Dermis microvascular lymphatic vessel endothelial cell (primary cell): Measurements from ENCODE around the gene KCNH1. TPM values are rescaled to one million over a fixed set of nuclear protein-coding genes. Genes with fewer than 3 reads are reported as not detected.

Experiments used
- DNase-seq, 2 donors: peaks; one replicate each; pipeline versions ENCODE4 v3.0.0 to v3.0.0-alpha.2; 2010; ENCODE audit warnings: low read depth in 2 of 2
- total RNA-seq: library from RNA; depleted of rRNA; stranded (reverse); fragments of >200 nt; gene quantifications from 2 replicates; pipeline ENCODE4 v1.2.1, GENCODE V29; 2014

The KCNH1 gene
- total RNA-seq, 1 donor from 2014 or later = not detected

GRCh38 chr1:210648588-210649269 lies 485.2 kb downstream of the KCNH1 start:
- no peak for DNase-seq

- no peak for DNase-seq
These were observed 486.3 kb downstream of the KCNH1 start for GRCh38 chr1:210647406-210648333.

- DNase-seq = no peak
These were observed 487.7 kb downstream of the KCNH1 start for GRCh38 chr1:210646258-210646616.

- DNase-seq = no peak
These were observed 488.2 kb downstream of the KCNH1 start for GRCh38 chr1:210645582-210646257.

GRCh38 chr1:210641582-210641981 lies 492.4 kb downstream of the KCNH1 start:
- no peak for DNase-seq

GRCh38 chr1:210635108-210635507 lies 498.8 kb downstream of the KCNH1 start:
- DNase-seq = no peak

DNA sequence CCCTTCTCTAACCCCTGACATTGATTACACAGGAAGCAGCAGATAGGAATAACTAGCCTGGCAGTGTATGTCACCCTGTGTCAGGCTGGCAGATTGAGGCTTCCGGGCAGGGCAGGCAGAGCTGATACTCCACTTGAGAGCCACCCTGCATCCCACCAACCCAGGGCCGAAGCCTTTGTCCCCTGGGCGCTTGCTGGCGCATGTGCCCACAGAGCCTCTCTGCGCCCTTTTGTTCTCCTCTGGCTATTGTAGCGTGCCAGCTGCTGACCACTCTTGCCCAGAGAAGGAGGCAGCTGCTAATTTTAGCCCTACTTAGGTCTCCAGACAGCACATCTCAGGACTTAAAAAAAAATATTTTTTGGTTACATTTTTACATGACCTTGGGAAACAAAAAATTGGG lies 500.3 kb downstream of the KCNH1 start:
- no peak for DNase-seq

GRCh38 chr1:210633140-210633539 lies 500.8 kb downstream of the KCNH1 start:
- DNase-seq = no peak

- DNase-seq = no peak
These were observed 502.5 kb downstream of the KCNH1 start for GRCh38 chr1:210631399-210631798.

DNA sequence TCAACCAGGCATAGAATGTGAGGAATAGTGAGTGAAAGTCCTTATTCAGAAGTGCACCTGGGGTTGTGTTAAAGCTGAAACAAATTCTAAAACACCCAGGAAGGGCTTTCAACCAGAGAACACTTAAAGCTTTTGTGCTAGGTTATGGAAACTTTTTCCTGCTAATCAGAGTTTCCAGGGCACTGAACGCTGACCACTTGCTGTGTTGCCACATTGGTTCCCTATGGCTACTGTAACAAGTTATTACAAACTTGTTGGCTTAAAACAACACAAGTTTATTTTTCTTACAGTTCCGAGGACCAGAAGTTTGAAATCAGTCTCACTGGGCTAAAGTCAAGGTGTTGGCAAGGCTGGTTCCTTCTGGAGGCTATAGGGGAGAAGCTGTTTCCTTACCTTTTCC lies 504.7 kb downstream of the KCNH1 start:
- DNase-seq = no peak

DNA sequence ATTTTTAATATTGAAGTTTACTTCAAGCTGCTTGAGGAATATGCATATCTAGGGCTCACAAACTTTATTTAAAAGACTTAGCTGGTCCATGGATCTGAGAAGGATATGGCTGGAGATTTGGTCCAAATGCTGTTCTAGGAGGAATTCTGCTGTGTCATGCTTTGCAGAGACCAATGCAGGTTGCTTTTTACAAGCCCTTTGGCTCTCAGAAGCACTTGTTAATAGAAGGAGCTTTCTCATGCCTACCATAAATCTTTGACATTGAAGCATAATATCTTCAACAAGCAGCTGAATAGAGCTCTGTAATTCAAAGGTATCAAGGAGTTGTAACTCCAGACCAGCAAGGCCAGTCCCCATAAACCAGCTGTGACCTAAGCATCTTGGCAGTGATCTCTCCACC lies 506.2 kb downstream of the KCNH1 start:
- DNase-seq = no peak

Other genes starting within 250 kb of the KCNH1 start
- gene RCOR3, start 125.2 kb upstream of the KCNH1 start, total RNA-seq = 7.1 and 12.4 TPM in 2 replicates
- 10.0 and 16.7 TPM in 2 replicates for gene TRAF5, start 192.7 kb upstream of the KCNH1 start, total RNA-seq